Esophagus (tissue), 2 donors: ENCODE data around the gene NUBPL. TPM values are rescaled to one million over a fixed set of nuclear protein-coding genes. Genes with fewer than 3 reads are reported as not detected.

ENCODE experiments used
- H3K27ac ChIP-seq, 2 donors: one replicate each; pipeline ENCODE4 v1.5.1; 2013; ENCODE audit warnings: low read depth in 2 of 2, mild to moderate bottlenecking in 2 of 2, inconsistent platforms in 1 of 2, low read length in 1 of 2, moderate library complexity in 1 of 2
- H3K27me3 ChIP-seq, 2 donors: one replicate each; pipeline ENCODE4 v1.6.1; 2013; ENCODE audit warnings: low read length in 2 of 2, control low read depth in 1 of 2, mild to moderate bottlenecking in 1 of 2; ENCODE audit not compliant: insufficient read depth in 2 of 2, control insufficient read depth in 1 of 2
- H3K36me3 ChIP-seq, 2 donors: one replicate each; pipeline ENCODE4 v1.6.1; 2013; ENCODE audit warnings: low read length in 1 of 2; ENCODE audit not compliant: control insufficient read depth in 2 of 2, insufficient read depth in 2 of 2
- H3K4me1 ChIP-seq, 2 donors: one replicate each; pipeline ENCODE4 v1.6.1; 2013; ENCODE audit warnings: low read length in 1 of 2; ENCODE audit not compliant: control insufficient read depth in 2 of 2, insufficient read depth in 2 of 2
- H3K4me3 ChIP-seq, 2 donors: one replicate each; pipeline ENCODE4 v1.5.1; 2013; ENCODE audit warnings: low read length in 2 of 2, mild to moderate bottlenecking in 2 of 2, low read depth in 1 of 2, moderate library complexity in 1 of 2
- H3K9me3 ChIP-seq, 2 donors: one replicate each; pipeline ENCODE4 v1.6.1; 2013; ENCODE audit warnings: mild to moderate bottlenecking in 2 of 2, low read depth in 1 of 2, low read length in 1 of 2, moderate library complexity in 1 of 2; ENCODE audit not compliant: control insufficient read depth in 2 of 2, insufficient read depth in 1 of 2
- WGBS, 2 donors: extraction: QIAGEN DNeasy Blood & Tissue Kit; methylation state at CpG; one replicate each; pipeline ENCODE4 v1.1.7; 2013; 5-methylcytosine and 5-hydroxymethylcytosine counted together
- polyA plus RNA-seq, 2 donors: library from polyadenylated mRNA; stranded (reverse); fragments of 200-250 nt; gene quantifications; one replicate each; pipeline ENCODE4 v1.2.3, GENCODE V29; 2013
- donor health status: healthy with polysubstance abuse.
- donor health status: Bipolar disorder and iron deficiency.

Gene NUBPL
- polyA plus RNA-seq, 2 donors, result 1.7 to 3.2 TPM

GRCh38 chr14:31568671-31569070 is 7.5 kb downstream of the NUBPL start:
- Histone ChIP-seq H3K4me1 (no peaks in the 10 kb centered on the region), H3K36me3 (no peaks in the 10 kb centered on the region), H3K4me3 (no peak overlapping the region), H3K9me3 (no peaks in the 10 kb centered on the region), H3K27ac (no peak overlapping the region), H3K27me3 (no peaks in the 10 kb centered on the region)
- WGBS, 2 donors, result 85 to 92% methylated on average over 1 of the region's 1 CpG

GRCh38 chr14:31572955-31573354 is 11.8 kb downstream of the NUBPL start:
- Histone ChIP-seq H3K4me1 (no peaks in the 10 kb centered on the region), H3K4me3 (no peak overlapping the region), H3K27me3 (no peaks in the 10 kb centered on the region), H3K36me3 (no peaks in the 10 kb centered on the region), H3K9me3 (no peaks in the 10 kb centered on the region), H3K27ac (no peak overlapping the region)
- 80 to 88% methylated on average over 2 of the region's 2 CpGs for WGBS, 2 donors

- Histone ChIP-seq H3K27me3 (no peaks in the 10 kb centered on the region), H3K4me3 (no peak overlapping the region), H3K9me3 (no peaks in the 10 kb centered on the region), H3K27ac (no peak overlapping the region), H3K4me1 (no peaks in the 10 kb centered on the region), H3K36me3 (no peaks in the 10 kb centered on the region)
- 85 to 86% methylated on average over 1 of the region's 1 CpG for WGBS, 2 donors
Observed at GRCh38 chr14:31576949-31577348, 15.7 kb downstream of the NUBPL start.

- H3K27ac ChIP-seq, result no peak overlapping the region
- H3K27me3 ChIP-seq, result no peaks in the 10 kb centered on the region
- no peaks in the 10 kb centered on the region for H3K4me1 ChIP-seq
- no peaks in the 10 kb centered on the region for H3K36me3 ChIP-seq
- no peak overlapping the region for H3K4me3 ChIP-seq
- WGBS, 2 donors, result 47 to 48% methylated on average over 3 of the region's 3 CpGs
- no peaks in the 10 kb centered on the region for H3K9me3 ChIP-seq
Observed at GRCh38 chr14:31578266-31578665, 17.1 kb downstream of the NUBPL start.

GRCh38 chr14:31578792-31579501 is 17.7 kb downstream of the NUBPL start:
- no peaks in the 10 kb centered on the region for H3K36me3 ChIP-seq
- H3K9me3 ChIP-seq, result no peaks in the 10 kb centered on the region
- H3K27ac ChIP-seq, result no peak overlapping the region
- no peaks in the 10 kb centered on the region for H3K4me1 ChIP-seq
- H3K4me3 ChIP-seq, result no peak overlapping the region
- 65 to 71% methylated on average over 7 of the region's 7 CpGs for WGBS, 2 donors
- no peaks in the 10 kb centered on the region for H3K27me3 ChIP-seq

- no peaks in the 10 kb centered on the region for H3K36me3 ChIP-seq
- no peaks in the 10 kb centered on the region for H3K27me3 ChIP-seq
- H3K4me3 ChIP-seq, result no peak overlapping the region
- WGBS, 2 donors, result 94 to 95% methylated on average over 3 of the region's 3 CpGs
- no peaks in the 10 kb centered on the region for H3K9me3 ChIP-seq
- H3K4me1 ChIP-seq, result no peaks in the 10 kb centered on the region
- H3K27ac ChIP-seq, result no peak overlapping the region
Observed at GRCh38 chr14:31580234-31580633, 19.0 kb downstream of the NUBPL start.

GRCh38 chr14:31582286-31582691 is 21.1 kb downstream of the NUBPL start:
- Histone ChIP-seq H3K9me3 (no peaks in the 10 kb centered on the region), H3K36me3 (no peaks in the 10 kb centered on the region), H3K4me1 (no peaks in the 10 kb centered on the region), H3K4me3 (no peak overlapping the region), H3K27me3 (no peaks in the 10 kb centered on the region), H3K27ac (no peak overlapping the region)
- 59 to 83% methylated on average over 1 of the region's 1 CpG for WGBS, 2 donors

- 67 to 70% methylated on average over 3 of the region's 3 CpGs for WGBS, 2 donors
- Histone ChIP-seq H3K27ac (no peak overlapping the region), H3K9me3 (no peaks in the 10 kb centered on the region), H3K4me1 (no peaks in the 10 kb centered on the region), H3K4me3 (no peak overlapping the region), H3K27me3 (no peaks in the 10 kb centered on the region), H3K36me3 (no peaks in the 10 kb centered on the region)
Observed at GRCh38 chr14:31582836-31583452, 21.7 kb downstream of the NUBPL start.

- Histone ChIP-seq H3K9me3 (no peaks in the 10 kb centered on the region), H3K4me1 (no peaks in the 10 kb centered on the region), H3K36me3 (no peaks in the 10 kb centered on the region), H3K27ac (no peak overlapping the region), H3K27me3 (no peaks in the 10 kb centered on the region), H3K4me3 (no peak overlapping the region)
- WGBS, 2 donors, result 84 to 88% methylated on average over 2 of the region's 2 CpGs
Observed at GRCh38 chr14:31590206-31590605, 29.0 kb downstream of the NUBPL start.

- Histone ChIP-seq H3K4me1 (no peaks in the 10 kb centered on the region), H3K9me3 (no peaks in the 10 kb centered on the region), H3K36me3 (no peaks in the 10 kb centered on the region), H3K4me3 (no peak overlapping the region), H3K27me3 (no peaks in the 10 kb centered on the region), H3K27ac (no peak overlapping the region)
Observed at GRCh38 chr14:31592122-31592521, 30.9 kb downstream of the NUBPL start.
